ENCODE data around the gene ANKS3.

- TF ChIP-seq, protein P1, sequence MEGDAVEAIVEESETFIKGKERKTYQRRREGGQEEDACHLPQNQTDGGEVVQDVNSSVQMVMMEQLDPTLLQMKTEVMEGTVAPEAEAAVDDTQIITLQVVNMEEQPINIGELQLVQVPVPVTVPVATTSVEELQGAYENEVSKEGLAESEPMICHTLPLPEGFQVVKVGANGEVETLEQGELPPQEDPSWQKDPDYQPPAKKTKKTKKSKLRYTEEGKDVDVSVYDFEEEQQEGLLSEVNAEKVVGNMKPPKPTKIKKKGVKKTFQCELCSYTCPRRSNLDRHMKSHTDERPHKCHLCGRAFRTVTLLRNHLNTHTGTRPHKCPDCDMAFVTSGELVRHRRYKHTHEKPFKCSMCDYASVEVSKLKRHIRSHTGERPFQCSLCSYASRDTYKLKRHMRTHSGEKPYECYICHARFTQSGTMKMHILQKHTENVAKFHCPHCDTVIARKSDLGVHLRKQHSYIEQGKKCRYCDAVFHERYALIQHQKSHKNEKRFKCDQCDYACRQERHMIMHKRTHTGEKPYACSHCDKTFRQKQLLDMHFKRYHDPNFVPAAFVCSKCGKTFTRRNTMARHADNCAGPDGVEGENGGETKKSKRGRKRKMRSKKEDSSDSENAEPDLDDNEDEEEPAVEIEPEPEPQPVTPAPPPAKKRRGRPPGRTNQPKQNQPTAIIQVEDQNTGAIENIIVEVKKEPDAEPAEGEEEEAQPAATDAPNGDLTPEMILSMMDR (optimal IDR thresholded peaks at IDR 0.05 in 1 of 3, IDR thresholded peaks at IDR 0.05 in 1 of 3, conservative IDR thresholded peaks at IDR 0.05 in 1 of 3; ENCODE audit: extremely low read depth in 1 of 3, insufficient read depth in 2 of 3, low read length in 3 of 3) = no peak
- TF ChIP-seq EZH2 (IDR thresholded peaks at IDR 0.05; ENCODE audit: low read length) = no peak
Measured at GRCh38 chr16:4651827-4652226, 82.2 kb downstream of the ANKS3 start.

Data from keratinocyte (primary cell).